ENCODE measurements around the gene POC1B. TPM values are rescaled to one million over a fixed set of nuclear protein-coding genes. Genes with fewer than 3 reads are reported as not detected.
A peak's percentile ranks its signal among the peaks of the same experiment; 100 is the strongest.

Gene POC1B
- total RNA-seq, 1 donor from 2014 or later = 28.5 TPM

DNA sequence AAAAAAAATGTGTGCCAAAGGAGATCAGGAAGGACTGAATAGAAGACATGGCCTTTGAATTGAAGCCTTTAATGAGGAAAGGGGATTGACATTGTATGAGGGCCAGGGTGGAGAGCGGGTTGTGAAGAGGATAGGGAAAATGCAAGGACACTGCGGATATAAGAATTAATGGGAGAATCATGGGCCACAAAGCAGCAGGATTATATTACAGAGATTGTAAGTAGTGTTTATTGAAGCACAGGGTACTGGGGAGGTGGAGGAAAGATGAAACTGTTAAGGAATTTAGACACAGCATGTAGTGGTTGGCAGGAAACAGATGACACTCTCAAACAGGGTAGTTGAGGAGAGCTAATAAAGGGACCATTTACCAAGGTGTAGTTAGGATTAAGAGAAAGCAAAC is 16.4 kb upstream of the POC1B start:
- no peak for DNase-seq (ENCODE audit: low spot score)
- intact Hi-C loops (cut with DNase I) = no loop called here
- no peak for ATAC-seq

DNA sequence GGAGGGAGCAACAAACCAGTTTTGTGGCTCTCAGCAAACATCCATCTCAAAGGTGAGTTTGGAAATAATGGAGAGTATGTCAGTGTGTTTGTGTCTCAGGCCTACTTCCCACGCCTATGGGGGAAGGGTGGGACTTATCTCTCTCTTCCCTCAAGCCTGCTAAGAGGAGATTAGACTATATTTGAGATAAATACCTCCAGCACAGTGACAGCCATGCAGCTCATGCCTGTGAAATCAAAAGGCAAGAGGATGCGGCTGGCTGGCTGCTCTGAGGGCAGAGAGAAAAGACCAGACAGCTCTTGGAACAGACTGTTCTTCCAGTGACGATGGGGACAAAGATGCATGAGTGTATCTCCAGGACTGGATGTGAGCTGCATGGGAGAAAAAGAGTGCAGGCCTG is 14.7 kb upstream of the POC1B start:
- DNase-seq (ENCODE audit: low spot score) (no peak), ATAC-seq (no peak)
- intact Hi-C loops (cut with DNase I) = no loop called here

DNA sequence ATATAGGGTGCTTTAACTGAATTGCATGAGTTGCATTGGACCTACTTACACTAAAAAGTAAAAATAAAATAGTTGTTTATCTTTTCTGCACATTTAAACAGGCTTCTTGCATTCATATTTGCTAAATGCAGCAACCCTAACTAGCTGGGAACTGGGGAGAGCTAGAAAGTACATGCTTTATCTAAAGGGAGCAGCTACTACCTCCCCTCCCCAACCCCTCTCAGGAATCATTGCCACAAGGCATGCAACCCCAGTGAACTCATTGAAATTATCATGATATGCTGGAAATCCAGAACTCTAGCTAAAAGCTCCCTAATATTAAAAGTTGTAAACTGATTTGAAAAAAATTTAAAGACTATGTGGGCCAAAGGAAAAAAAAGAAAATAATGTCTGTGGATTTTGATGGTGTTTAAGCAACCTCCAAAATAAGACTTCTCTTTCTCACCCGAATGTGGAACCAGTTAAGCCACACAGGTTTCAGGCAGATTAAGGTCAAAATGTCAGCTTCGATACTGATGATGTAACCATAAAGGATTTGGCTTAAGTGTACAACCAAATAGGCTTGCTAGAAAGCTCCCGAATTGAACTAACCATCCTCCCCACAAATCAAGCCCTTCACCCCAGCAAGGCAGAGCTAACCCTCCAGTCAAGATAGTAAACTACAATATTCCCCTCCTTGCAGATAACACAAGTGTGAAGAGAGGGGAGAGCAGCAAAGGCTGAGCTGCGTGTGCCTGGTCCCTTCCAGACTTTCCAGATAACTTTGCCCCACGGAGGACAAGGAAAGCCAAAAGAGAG is 13.8 kb upstream of the POC1B start:
- ATAC-seq = no peak
- DNase-seq (ENCODE audit: low spot score) = no peak
- intact Hi-C loops (cut with DNase I) = no loop called here

DNA sequence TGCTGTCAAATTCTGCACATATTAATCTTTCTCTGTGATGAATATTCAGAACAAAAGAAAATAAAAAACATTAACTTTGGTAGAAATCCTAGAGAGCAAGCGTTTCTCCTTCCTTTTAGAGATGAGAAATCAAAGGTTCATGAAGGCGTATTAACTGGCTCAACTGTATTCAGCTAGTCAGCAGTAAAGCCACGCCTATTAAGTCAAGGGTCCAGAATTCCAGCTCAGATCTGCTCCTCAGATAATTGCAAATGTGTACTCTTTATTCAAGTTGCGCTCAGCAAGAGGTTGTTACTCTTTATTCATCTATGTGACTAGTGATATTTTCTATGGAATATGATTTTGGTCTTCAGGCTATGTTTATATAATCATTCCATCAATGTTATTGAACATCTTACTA is 13.1 kb upstream of the POC1B start:
- intact Hi-C loops (cut with DNase I) = no loop called here
- DNase-seq (ENCODE audit: low spot score) (no peak), ATAC-seq (no peak)

DNA sequence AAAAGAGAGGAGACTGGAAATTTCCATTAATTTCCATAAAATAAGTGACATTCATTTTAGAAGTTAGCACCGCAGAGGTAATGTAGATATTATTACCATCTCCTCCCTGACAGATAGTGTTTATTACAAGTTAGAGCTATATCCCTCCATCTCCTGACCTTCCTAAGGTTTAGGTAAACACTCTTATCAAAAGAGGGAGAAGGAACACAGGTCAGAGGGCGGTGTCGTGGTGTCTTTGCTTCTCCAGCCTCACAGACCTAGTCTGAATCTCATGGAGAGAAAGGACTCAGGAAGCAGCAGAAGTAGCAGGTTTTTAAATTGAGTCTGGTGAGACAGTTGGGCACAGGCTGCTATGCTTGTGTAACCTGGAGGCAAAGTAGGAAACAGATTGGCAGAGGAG is 11.5 kb upstream of the POC1B start:
- intact Hi-C loops (cut with DNase I) = no loop called here
- no peak for DNase-seq (ENCODE audit: low spot score)
- no peak for ATAC-seq

DNA sequence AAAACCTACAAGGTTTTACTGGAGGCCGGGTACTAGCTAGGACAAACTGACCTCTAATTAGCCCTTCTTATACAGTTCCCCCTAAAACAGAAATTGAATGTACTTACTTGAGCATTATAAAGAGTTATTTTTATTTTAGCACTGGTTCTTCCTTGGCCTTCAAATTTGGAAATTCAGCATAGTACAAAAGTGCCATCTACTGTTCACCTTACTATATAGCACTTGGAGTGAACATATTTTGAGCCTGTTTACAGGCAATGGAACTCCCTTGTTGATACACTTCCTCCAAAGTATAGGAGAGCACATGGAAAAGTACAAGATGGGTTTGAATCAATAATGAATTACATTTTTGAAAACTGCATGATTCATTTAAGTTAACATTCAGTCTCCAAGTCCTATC is 3.9 kb upstream of the POC1B start:
- no peak for ATAC-seq
- DNase-seq (ENCODE audit: low spot score) = no peak
- intact Hi-C loops (cut with DNase I) = loop anchor here (10.0 kb wide), 1 partner anchor 515 kb away; no protein-coding TSS in a partner anchor

DNA sequence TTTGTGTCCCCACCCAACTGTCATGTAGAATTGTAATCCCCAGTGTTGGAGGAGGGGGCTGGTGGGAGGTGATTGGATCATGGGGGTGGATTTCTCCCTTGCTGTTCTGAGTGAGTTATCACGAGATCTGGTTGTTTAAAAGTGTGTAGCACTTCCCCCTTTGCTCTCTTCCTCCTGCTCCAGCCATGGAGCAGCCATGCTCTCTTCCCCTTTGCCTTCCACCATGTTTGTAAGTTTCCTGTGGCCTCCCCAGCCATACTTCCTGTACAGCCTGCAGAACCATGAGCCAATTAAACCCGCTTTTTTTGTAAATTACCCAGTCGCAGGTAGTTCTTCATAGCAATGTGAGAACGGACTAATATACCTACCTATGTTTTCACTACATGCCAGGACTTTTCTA is 2.6 kb upstream of the POC1B start:
- intact Hi-C loops (cut with DNase I) = loop anchor here (10.0 kb wide), 1 partner anchor 514 kb away; no protein-coding TSS in a partner anchor
- DNase-seq (ENCODE audit: low spot score) = no peak
- ATAC-seq = no peak

DNA sequence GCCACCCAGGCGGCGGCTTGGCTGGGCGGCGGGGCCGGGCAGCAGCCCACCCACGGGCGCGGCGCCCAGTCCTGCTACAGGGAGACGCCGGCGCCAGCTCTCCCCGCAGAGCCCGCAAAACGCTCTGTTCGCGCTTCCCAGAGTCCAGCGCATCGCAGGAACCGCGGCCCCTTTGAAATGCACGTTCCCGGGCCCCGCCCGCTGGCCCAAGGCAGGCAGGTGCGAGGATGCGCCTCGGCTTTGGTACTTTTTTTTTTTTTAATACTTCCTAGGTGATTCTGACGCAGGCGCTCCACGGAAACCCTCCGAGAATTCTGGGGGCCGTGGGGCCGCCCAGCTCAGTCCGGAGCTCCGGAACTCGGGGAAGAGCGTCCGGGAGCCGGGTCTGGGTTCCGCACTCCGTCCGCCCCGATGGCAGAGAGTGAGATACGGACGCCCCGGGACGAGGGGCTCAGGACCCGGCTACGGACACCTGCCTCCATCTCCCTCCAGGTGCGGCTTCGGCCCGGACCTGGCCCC is 483 bp downstream of the POC1B start:
- ATAC-seq = peak; percentile 44
- DNase-seq (ENCODE audit: low spot score) = peak; percentile 69
- intact Hi-C loops (cut with DNase I) = loop anchor here (10.0 kb wide), 1 partner anchor 511 kb away; no protein-coding TSS in a partner anchor

DNA sequence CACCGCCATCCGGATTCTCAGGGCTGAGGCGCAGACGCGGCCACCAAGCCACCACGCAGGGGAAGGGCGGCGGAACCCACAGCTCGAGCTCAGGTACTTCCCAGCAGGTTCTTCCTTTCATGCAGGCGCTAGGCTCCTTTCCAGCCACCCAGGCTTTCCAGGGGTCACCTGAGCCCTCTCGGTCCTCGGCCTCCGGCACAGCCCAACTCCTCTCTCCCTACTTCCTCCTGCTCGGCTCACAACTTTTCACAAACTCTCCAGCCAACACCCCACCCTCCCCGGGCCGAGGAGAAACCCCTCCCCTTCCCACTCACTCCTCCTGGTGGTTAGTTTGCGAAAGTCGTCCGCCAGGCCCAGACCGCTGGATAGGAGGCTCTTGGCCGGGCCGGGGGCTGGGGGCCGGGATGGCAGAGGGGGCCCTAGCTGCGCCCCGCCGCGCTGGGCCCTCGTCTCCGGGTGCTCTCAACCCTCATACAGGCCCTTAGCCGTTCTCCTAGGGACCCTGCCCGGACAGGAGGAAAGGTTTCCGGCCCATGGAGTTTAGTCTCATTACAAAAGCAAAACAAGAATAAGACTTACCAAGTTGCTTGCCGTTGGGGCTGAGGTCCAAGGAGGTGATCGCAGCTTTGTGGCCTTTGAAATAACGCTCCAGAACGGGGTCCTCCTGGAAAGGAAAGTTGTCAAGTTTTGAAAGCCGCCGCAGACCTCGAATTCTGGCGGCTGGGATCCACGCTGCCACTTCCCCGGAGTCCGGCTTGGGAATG is 1.1 kb downstream of the POC1B start, which contains the start of gene GALNT4:
TSS of gene GALNT4 (minus strand) at position 256 of the 764 bp plus-strand sequence. CDS start at position 9, 247 bp downstream.
- peak; percentile 92 for DNase-seq (ENCODE audit: low spot score)
- ATAC-seq = peak; percentile 94
- intact Hi-C loops (cut with DNase I) = loop anchor here (10.0 kb wide), 1 partner anchor 510 kb away; no protein-coding TSS in a partner anchor

DNA sequence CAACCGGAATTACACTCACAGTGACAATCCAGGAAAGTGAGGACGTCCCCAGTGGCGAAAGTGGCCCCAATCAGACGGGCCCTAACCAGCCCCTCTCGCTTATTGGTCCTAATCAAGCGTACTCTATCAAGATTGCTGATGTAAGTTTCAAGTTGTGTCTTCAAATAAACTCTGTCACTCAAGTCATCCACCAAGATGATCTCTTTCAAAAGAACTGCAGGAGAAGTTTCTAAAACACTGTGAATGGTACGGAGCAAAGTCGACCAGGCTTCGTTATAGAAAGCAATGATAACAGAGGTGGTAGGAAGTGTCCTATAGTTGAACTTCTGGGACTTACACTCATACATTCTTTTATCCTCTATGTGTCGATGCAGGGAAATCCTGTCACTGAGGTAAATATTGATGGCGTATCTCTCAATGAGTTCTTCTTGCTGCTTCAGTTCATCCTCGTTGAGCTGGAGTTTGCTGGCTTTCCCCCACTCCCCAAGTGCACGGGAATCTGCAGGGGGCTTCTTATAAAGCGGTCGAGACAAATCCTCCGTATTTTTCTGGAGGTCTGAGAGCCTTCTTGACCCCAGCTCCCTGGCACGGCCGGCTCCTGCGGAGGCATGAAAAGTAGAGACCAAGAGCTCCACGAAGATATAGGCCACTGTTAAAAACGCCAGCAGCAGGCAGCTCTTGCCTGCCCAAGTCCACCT is 1.9 kb downstream of the POC1B start:
- ATAC-seq = no peak
- intact Hi-C loops (cut with DNase I) = loop anchor here (10.0 kb wide), 1 partner anchor 509 kb away; no protein-coding TSS in a partner anchor
- DNase-seq (ENCODE audit: low spot score) = no peak

DNA sequence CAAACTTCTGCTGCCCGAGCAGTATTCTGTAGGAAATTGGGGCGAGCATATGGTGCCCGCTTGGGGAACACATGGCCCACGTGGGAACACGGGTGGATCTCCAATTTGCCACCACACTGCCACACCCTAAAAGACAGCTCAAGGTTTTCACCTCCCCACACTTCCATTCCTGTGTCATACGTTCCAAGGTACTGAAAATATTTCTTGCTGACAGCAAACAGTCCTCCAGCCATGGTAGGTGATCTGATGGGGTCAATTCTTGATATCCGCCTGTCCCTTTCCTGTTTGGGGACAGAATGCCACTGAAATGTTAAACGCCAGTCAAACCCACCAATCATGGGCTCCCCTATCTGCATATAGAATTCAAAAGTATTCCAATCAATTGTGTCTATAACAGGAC is 2.5 kb downstream of the POC1B start:
- DNase-seq (ENCODE audit: low spot score) (no peak), ATAC-seq (no peak)
- intact Hi-C loops (cut with DNase I) = loop anchor here (10.0 kb wide), 1 partner anchor 509 kb away; no protein-coding TSS in a partner anchor

DNA sequence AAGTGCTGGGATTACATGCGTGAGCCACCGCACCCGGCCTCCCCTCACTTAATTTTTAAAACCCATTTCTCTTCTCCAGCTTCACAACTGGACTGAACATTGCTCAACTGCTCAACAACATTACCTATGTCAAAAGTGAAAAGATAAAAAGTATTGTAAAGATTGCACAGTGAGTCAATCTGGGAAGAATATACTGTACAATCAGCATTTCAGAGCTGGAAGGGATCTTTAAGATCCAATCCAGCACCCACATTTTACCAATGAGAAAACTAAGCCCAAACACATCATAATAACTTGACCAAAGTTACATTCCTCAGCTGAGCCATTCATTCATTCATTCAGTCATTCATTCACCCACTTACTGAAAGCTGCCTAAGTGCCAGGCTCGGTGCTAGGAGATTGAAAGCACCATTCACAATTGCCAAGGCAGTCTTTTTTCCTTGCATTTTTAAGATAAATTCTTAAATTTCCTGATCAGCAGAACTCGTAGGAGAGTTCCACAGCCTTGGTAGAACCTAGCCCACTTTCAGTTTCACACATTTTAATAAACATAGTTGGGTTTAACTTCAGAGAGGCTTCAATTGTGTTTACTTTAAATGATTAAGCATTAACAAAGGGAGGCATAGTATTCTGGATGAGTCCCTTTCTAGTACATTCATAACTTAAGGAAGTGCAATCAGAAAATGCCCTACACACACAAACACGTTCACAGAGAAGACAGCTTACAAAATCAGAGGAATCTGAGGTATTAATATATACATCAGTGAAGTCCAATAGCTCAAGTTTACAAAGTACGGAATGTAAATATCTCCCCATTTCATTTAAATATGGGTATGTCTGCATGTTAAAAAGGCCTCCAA is 4.3 kb downstream of the POC1B start:
- intact Hi-C loops (cut with DNase I) = loop anchor here (10.0 kb wide), 1 partner anchor 507 kb away; no protein-coding TSS in a partner anchor
- ATAC-seq = no peak
- no peak for DNase-seq (ENCODE audit: low spot score)

DNA sequence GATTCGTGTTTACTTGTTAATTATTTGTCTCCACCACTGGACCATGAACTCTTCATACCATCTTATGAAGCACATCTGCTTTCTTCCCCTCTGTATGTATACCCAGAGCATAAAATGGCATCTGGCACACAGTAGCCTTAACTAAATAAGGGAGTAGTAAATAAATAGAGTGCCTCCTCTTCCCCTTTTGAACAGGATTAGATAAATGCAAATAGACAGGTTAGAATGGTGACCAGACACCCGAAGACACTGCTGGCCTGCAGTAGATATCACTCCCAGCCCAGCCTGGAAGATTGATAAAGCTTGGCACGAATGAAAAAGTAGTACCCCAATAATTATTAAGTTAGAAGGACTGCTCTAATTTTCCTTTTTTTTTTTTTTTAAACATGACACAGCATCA is 8.1 kb downstream of the POC1B start:
- intact Hi-C loops (cut with DNase I) = no loop called here
- ATAC-seq (no peak), DNase-seq (ENCODE audit: low spot score) (no peak)

DNA sequence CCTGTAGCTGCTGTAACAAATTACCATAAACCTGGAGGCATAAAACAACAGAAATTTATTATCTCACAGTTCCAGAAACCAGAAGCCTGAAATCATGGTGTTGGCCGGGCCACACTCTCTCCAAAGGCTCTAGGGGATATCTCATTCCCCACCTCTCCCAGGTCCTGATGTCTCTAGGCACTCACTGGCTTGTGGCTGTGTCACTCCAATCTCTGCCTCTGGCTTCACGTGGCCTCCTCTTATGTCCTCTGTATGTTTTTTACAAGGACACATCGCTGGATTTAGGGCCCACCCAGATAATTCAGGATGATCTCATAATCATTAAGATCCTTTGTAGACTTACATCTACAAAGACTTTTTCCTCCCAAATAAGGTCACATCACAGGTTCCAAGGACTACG is 9.2 kb downstream of the POC1B start:
- ATAC-seq (no peak), DNase-seq (ENCODE audit: low spot score) (no peak)
- intact Hi-C loops (cut with DNase I) = no loop called here

DNA sequence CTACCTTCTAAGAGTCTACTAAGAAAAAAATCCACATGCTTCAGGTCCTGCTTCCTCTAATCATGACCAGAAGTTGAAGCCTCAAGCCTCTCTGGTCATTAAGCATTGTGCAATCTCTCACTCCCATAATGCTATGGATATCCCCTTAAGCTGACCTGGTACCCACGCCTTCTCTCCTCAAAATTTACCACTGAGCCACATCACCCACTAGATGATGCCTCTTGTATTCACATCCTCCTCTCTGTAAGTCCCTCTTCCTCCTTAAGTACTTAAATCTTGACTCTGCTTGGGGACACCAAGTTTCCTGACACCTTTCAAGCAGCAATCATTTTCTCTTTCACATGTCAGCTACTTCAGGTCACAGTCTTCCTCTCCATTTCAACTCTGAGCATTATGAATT is 11.1 kb downstream of the POC1B start:
- DNase-seq (ENCODE audit: low spot score) = no peak

DNA sequence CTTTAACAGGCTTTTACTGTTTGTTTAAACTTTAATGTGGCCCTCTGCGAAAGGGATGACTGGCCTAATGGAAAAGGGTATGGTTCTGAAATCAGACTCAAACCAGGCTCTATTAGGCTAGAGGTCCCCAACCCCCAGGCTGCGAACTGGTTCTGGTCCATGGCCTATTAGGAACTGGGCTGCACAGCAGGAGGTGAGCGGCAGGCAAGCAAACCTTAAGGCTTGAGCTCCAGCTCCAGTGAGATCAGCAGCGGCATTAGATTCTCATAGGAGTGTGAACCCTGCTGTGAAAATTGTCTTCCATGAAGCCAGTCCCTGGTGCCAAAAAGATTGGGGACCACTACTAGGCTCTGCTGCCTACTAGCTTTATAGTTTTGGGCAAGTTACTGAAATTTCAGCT is 12.3 kb downstream of the POC1B start:
- no peak for DNase-seq (ENCODE audit: low spot score)
- ATAC-seq = no peak
- intact Hi-C loops (cut with DNase I) = no loop called here

More for the DNA sequence above, 11.1 kb downstream of the POC1B start:
- intact Hi-C loops (cut with DNase I) = no loop called here
- ATAC-seq = no peak

DNA sequence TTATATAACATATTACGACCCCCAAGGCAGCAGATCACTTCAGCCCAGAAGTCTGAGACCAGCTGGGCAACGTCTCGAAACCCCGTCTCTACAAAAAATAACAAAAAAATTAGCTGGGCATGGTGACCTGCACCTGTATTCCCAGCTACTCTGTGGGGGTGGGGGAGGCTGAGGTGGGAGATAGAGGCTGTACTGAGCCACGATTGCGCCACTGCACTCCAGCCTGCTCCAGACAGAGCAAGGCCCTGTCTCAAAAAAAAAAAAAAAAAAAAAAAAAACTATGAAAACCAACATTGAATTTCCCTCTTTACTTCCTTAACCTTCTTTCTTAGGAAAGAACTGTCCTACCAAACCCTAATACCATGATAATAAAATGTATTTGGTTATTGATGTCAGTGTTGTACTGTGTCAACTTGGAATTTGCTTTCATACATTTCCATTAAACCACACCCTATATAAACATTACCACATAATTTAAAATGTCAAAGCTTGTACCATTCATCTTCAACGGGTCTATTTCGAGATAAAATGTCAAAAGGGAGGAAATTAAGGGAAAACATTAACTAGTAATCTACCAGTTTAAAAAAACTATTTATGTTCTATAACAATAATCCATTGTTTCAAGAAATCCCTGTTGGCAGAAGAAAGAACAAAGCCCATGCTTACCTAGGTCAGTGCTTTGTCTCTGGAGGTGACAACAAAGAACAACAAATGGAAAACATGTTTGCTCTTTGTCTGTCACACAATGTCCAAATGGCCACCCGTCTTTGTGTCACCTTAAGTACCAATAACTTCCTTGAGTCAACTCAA is 18.6 kb downstream of the POC1B start:
- DNase-seq (ENCODE audit: low spot score) = no peak
- ATAC-seq = no peak
- intact Hi-C loops (cut with DNase I) = no loop called here
